PC-3 (cell line): ENCODE results near the gene HS2ST1.

ENCODE experiments used
- EZH2 ChIP-seq: fragments of 300-600 bp; sonication (generic); IDR thresholded peaks from one replicate; pipeline ENCODE4 v1.6.1; 2017; ENCODE audit warnings: antibody characterized with exemption, mild to moderate bottlenecking, low read length; ENCODE audit not compliant: unreplicated experiment
- TF ChIP-seq, protein P1 (sequence below): fragments of 300-600 bp; sonication (generic); conservative IDR thresholded peaks from 2 replicates; pipeline ENCODE4 v1.5.1; 2017; ENCODE audit warnings: antibody characterized with exemption, low read depth, mild to moderate bottlenecking, low read length

DNA sequence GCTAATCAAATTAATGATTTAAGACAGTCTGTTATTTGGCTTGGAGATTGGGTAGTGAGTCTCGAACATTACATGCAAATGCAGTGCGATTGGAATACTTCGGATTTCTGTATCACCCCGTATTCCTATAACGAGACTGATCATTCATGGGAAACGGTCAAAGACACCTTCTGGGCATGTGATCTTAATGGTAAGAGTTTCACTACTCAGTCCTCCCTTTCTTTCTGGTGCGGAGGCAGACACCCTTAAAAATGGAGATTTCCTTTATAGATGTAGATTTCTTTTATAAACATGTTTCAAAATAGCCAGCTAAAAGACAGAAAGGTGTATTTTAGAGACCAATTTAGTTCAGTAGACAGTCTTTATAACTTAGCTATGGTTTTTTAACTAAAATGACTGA, 74.4 kb downstream of the HS2ST1 start:
- no peak for TF ChIP-seq EZH2
- TF ChIP-seq, protein P1, sequence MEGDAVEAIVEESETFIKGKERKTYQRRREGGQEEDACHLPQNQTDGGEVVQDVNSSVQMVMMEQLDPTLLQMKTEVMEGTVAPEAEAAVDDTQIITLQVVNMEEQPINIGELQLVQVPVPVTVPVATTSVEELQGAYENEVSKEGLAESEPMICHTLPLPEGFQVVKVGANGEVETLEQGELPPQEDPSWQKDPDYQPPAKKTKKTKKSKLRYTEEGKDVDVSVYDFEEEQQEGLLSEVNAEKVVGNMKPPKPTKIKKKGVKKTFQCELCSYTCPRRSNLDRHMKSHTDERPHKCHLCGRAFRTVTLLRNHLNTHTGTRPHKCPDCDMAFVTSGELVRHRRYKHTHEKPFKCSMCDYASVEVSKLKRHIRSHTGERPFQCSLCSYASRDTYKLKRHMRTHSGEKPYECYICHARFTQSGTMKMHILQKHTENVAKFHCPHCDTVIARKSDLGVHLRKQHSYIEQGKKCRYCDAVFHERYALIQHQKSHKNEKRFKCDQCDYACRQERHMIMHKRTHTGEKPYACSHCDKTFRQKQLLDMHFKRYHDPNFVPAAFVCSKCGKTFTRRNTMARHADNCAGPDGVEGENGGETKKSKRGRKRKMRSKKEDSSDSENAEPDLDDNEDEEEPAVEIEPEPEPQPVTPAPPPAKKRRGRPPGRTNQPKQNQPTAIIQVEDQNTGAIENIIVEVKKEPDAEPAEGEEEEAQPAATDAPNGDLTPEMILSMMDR = no peak
